NCI-H1417 (cell line): ENCODE data around the gene ZGPAT.

ENCODE experiments used
- DNase-seq, 3 experiments: peaks; one replicate each; lab custom pipeline; 2025; lab: John Stamatoyannopoulos, UW

Gene ZGPAT

GRCh38 chr20:63678667-63679465 lies 29.0 kb upstream of the ZGPAT start:
- DNase-seq = no peak

GRCh38 chr20:63679799-63680305 lies 28.0 kb upstream of the ZGPAT start:
- no peak for DNase-seq

- no peak for DNase-seq
These were observed 27.4 kb upstream of the ZGPAT start for GRCh38 chr20:63680427-63680826.

- no peak for DNase-seq
These were observed 26.8 kb upstream of the ZGPAT start for GRCh38 chr20:63680857-63681608.

- no peak for DNase-seq
These were observed 26.2 kb upstream of the ZGPAT start for GRCh38 chr20:63681609-63682142.

- no peak for DNase-seq
These were observed 25.3 kb upstream of the ZGPAT start for GRCh38 chr20:63682384-63683139.

GRCh38 chr20:63685269-63686026 lies 22.4 kb upstream of the ZGPAT start:
- no peak for DNase-seq

GRCh38 chr20:63686094-63686491 lies 21.7 kb upstream of the ZGPAT start:
- no peak for DNase-seq

- no peak for DNase-seq
These were observed 21.1 kb upstream of the ZGPAT start for GRCh38 chr20:63686492-63687321.

- no peak for DNase-seq
These were observed 20.2 kb upstream of the ZGPAT start for GRCh38 chr20:63687419-63688178.

- no peak for DNase-seq
These were observed 19.4 kb upstream of the ZGPAT start for GRCh38 chr20:63688228-63689045.

GRCh38 chr20:63689046-63690002 lies 18.5 kb upstream of the ZGPAT start:
- DNase-seq = no peak

GRCh38 chr20:63690003-63690897 lies 17.6 kb upstream of the ZGPAT start:
- DNase-seq = no peak

- DNase-seq = no peak
These were observed 16.7 kb upstream of the ZGPAT start for GRCh38 chr20:63690898-63691710.

- no peak for DNase-seq
These were observed 16.0 kb upstream of the ZGPAT start for GRCh38 chr20:63691711-63692435.
